ENCODE data around the gene TTC21B.

DNA sequence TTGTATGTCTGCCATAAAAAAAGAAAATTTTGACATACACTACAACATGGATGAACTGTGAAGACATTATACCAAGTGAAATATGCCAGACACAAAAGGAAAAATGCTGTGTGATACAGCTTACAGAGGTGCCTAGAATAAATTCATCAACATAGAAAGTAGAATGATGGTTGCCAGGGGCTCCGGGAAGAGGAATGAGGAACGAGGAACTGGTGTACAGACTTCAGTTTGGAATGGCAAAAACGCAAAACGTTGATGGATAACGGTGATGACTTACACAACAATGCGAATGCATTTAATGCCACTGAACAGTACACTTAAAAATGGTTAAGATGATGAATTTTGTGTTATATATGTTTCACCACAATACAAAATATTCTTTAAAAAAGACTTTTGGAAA is 61.0 kb downstream of the TTC21B start:
- TF ChIP-seq POLR2A (IDR thresholded peaks at IDR 0.05; ENCODE audit: low read depth, low read length), result no peak
- no peak for TF ChIP-seq TAF1 (IDR thresholded peaks at IDR 0.05; ENCODE audit: borderline replicate concordance, low read depth, low read length)

Measured in GM12892 (cell line).